GM18907 (cell line): Measurements from ENCODE around the gene GPC6.

Experiments used
- ATAC-seq: cut with Tn5 transposase; IDR thresholded peaks from one replicate; pipeline ENCODE4 v1.9.1; 2021; ENCODE audit warnings: mild to moderate bottlenecking, moderate library complexity; ENCODE audit not compliant: unreplicated experiment

GPC6 gene

GRCh38 chr13:94305934-94306333, 1079.3 kb downstream of the GPC6 start:
- ATAC-seq, result no peak

GRCh38 chr13:94308832-94309231, 1082.2 kb downstream of the GPC6 start:
- no peak for ATAC-seq

- no peak for ATAC-seq
Measured at GRCh38 chr13:94309576-94309975, 1083.0 kb downstream of the GPC6 start.

GRCh38 chr13:94309997-94310855, 1083.6 kb downstream of the GPC6 start:
- no peak for ATAC-seq

- no peak for ATAC-seq
Measured at GRCh38 chr13:94311893-94312292, 1085.3 kb downstream of the GPC6 start.

- ATAC-seq, result no peak
Measured at GRCh38 chr13:94312511-94313216, 1086.1 kb downstream of the GPC6 start.

- no peak for ATAC-seq
Measured at GRCh38 chr13:94313321-94313910, 1086.8 kb downstream of the GPC6 start.

GRCh38 chr13:94313926-94314325, 1087.3 kb downstream of the GPC6 start:
- ATAC-seq, result no peak

GRCh38 chr13:94315188-94315587, 1088.6 kb downstream of the GPC6 start:
- no peak for ATAC-seq

GRCh38 chr13:94317063-94317491, 1090.5 kb downstream of the GPC6 start:
- peak; percentile 62 for ATAC-seq

- no peak for ATAC-seq
Measured at GRCh38 chr13:94318418-94318817, 1091.8 kb downstream of the GPC6 start.

- no peak for ATAC-seq
Measured at GRCh38 chr13:94319501-94319900, 1092.9 kb downstream of the GPC6 start.

- ATAC-seq, result no peak
Measured at GRCh38 chr13:94322925-94323763, 1096.5 kb downstream of the GPC6 start.

- ATAC-seq, result no peak
Measured at GRCh38 chr13:94323764-94324758, 1097.5 kb downstream of the GPC6 start.

GRCh38 chr13:94324767-94325540, 1098.3 kb downstream of the GPC6 start:
- no peak for ATAC-seq

- ATAC-seq, result no peak
Measured at GRCh38 chr13:94325650-94326049, 1099.0 kb downstream of the GPC6 start.

GRCh38 chr13:94327318-94327717, 1100.7 kb downstream of the GPC6 start:
- ATAC-seq, result peak; percentile 93

- no peak for ATAC-seq
Measured at GRCh38 chr13:94328381-94329041, 1101.9 kb downstream of the GPC6 start.
